Measurements from ENCODE around the gene ASIC2.

DNA sequence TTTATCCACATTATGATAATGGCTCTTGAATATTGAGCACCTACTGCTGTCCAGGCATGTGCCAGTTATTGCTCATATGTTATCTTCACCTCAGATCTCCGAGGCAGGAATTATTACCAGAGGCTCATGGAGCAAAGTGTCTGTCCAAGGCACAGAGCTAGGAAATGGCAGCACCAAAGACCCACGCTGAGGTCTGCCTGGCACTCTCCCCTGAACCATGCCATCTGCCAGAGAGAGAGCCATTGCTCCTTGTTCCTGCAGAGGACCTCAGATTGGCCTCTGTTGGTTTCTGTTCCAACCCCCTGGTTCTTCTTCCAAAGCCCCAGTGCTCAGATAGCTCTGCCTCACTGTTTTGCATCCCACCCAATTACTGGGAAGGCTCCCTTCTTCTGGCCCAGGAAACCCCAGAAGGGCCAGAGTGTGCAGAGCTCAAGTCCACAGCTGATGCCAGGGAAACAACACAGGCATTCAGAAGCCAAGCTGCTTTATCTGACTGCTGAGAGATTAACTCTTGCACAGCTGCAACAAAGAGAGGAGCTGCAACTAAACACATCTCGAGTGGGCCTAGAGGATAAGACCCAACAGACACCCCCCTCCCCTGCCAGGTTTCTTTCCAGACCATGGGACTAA is 5.9 kb downstream of the ASIC2 start:
- TF ChIP-seq, protein P1, sequence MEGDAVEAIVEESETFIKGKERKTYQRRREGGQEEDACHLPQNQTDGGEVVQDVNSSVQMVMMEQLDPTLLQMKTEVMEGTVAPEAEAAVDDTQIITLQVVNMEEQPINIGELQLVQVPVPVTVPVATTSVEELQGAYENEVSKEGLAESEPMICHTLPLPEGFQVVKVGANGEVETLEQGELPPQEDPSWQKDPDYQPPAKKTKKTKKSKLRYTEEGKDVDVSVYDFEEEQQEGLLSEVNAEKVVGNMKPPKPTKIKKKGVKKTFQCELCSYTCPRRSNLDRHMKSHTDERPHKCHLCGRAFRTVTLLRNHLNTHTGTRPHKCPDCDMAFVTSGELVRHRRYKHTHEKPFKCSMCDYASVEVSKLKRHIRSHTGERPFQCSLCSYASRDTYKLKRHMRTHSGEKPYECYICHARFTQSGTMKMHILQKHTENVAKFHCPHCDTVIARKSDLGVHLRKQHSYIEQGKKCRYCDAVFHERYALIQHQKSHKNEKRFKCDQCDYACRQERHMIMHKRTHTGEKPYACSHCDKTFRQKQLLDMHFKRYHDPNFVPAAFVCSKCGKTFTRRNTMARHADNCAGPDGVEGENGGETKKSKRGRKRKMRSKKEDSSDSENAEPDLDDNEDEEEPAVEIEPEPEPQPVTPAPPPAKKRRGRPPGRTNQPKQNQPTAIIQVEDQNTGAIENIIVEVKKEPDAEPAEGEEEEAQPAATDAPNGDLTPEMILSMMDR (conservative IDR thresholded peaks at IDR 0.05) = no peak
- TF ChIP-seq EZH2 (IDR thresholded peaks at IDR 0.05; ENCODE audit: low read depth) = no peak
